HG02938 (cell line): ENCODE results near the gene KCNAB1.

Source experiments
- ATAC-seq: cut with Tn5 transposase; IDR thresholded peaks from one replicate; pipeline ENCODE4 v1.9.1; 2021; ENCODE audit warnings: mild to moderate bottlenecking, moderate library complexity; ENCODE audit not compliant: unreplicated experiment

The KCNAB1 gene

GRCh38 chr3:156525808-156526207 is 405.4 kb downstream of the KCNAB1 start:
- ATAC-seq = no peak

- ATAC-seq = no peak
These were observed 406.7 kb downstream of the KCNAB1 start for GRCh38 chr3:156527060-156527459.

- ATAC-seq = no peak
These were observed 410.6 kb downstream of the KCNAB1 start for GRCh38 chr3:156530980-156531379.

GRCh38 chr3:156532730-156533129 is 412.4 kb downstream of the KCNAB1 start:
- no peak for ATAC-seq

GRCh38 chr3:156533205-156533604 is 412.8 kb downstream of the KCNAB1 start:
- no peak for ATAC-seq

GRCh38 chr3:156535162-156535627 is 414.8 kb downstream of the KCNAB1 start:
- no peak for ATAC-seq

- no peak for ATAC-seq
These were observed 415.4 kb downstream of the KCNAB1 start for GRCh38 chr3:156535798-156536197.

GRCh38 chr3:156536524-156537316 is 416.3 kb downstream of the KCNAB1 start:
- ATAC-seq = no peak

GRCh38 chr3:156539051-156539450 is 418.7 kb downstream of the KCNAB1 start:
- ATAC-seq = no peak

- ATAC-seq = no peak
These were observed 419.4 kb downstream of the KCNAB1 start for GRCh38 chr3:156539802-156540201.

GRCh38 chr3:156542101-156543042 is 422.0 kb downstream of the KCNAB1 start:
- no peak for ATAC-seq

GRCh38 chr3:156543043-156543555 is 422.7 kb downstream of the KCNAB1 start:
- ATAC-seq = no peak

GRCh38 chr3:156547637-156548036 is 427.3 kb downstream of the KCNAB1 start:
- ATAC-seq = no peak

GRCh38 chr3:156548041-156548687 is 427.8 kb downstream of the KCNAB1 start:
- ATAC-seq = no peak

- no peak for ATAC-seq
These were observed 428.5 kb downstream of the KCNAB1 start for GRCh38 chr3:156548902-156549301.

GRCh38 chr3:156551261-156551660 is 430.9 kb downstream of the KCNAB1 start:
- no peak for ATAC-seq

GRCh38 chr3:156551746-156552145 is 431.4 kb downstream of the KCNAB1 start:
- no peak for ATAC-seq

GRCh38 chr3:156552973-156553372 is 432.6 kb downstream of the KCNAB1 start:
- ATAC-seq = no peak

- ATAC-seq = no peak
These were observed 433.5 kb downstream of the KCNAB1 start for GRCh38 chr3:156553705-156554356.

- peak; percentile 10 for ATAC-seq
These were observed 434.1 kb downstream of the KCNAB1 start for GRCh38 chr3:156554515-156554841.
